Colonic mucosa (tissue), 4 donors: ENCODE results near the gene PTPRM. TPM values are rescaled to one million over a fixed set of nuclear protein-coding genes. Genes with fewer than 3 reads are reported as not detected.

Experiments
- DNase-seq: peaks from one replicate; pipeline ENCODE4 v3.0.0-alpha.2; 2020
- H3K27ac ChIP-seq: fragments of 200-600 bp; one replicate; pipeline ENCODE4 v1.8.0; 2021
- H3K27me3 ChIP-seq: fragments of 200-600 bp; one replicate; pipeline ENCODE4 v1.8.0; 2021
- H3K36me3 ChIP-seq: fragments of 200-600 bp; one replicate; pipeline ENCODE4 v1.8.0; 2021
- H3K4me1 ChIP-seq: fragments of 200-600 bp; one replicate; pipeline ENCODE4 v1.8.0; 2021; ENCODE audit warnings: mild to moderate bottlenecking
- H3K4me3 ChIP-seq: fragments of 200-600 bp; one replicate; pipeline ENCODE4 v1.8.0; 2021
- H3K9ac ChIP-seq, 2 donors: one replicate each; pipeline ENCODE4 v1.7.0; 2013; ENCODE audit warnings: control low read depth in 2 of 2, low read depth in 2 of 2, low read length in 2 of 2
- H3K9me3 ChIP-seq: fragments of 200-600 bp; one replicate; pipeline ENCODE4 v1.8.0; 2021
- CTCF ChIP-seq: fragments of 200-600 bp; IDR thresholded peaks from one replicate; pipeline ENCODE4 v1.8.0; 2022; ENCODE audit warnings: antibody characterized with exemption, mild to moderate bottlenecking
- intact Hi-C: fragments of 100-400 bp; cut with DNase I; formaldehyde crosslinking; loops from one replicate; pipeline ENCODE4 v1.14.1; 2022
- total RNA-seq, 2 donors: library from RNA; stranded (reverse); fragmentation: NEBNext Ultra II Directional in 1 of 2; extraction: Animal tissue kit (Norgen Biotek cat#: 25700) in 1 of 2; gene quantifications; one replicate each; pipeline ENCODE4 v1.2.1, GENCODE V29; 2021
- donor health status: healthy.
- donor health status: DM: no; HTN: no; CAD: no.
- donor health status: DM: no; HTN: no; CAD: no.

PTPRM gene
- total RNA-seq, 2 donors from 2014 or later = 8.1 to 13.9 TPM

GRCh38 chr18:8357320-8357719, 790.2 kb downstream of the PTPRM start:
- intact Hi-C loops = no loop called here

GRCh38 chr18:8358033-8358765, 791.1 kb downstream of the PTPRM start:
- H3K36me3 ChIP-seq = no peaks in the 10 kb centered on the region
- H3K9me3 ChIP-seq = no peaks in the 10 kb centered on the region
- H3K27ac ChIP-seq = no peak overlapping the region
- DNase-seq = no peak
- no peaks in the 10 kb centered on the region for H3K27me3 ChIP-seq
- no peak for TF ChIP-seq CTCF
- intact Hi-C loops = no loop called here
- H3K9ac ChIP-seq = no peak overlapping the region
- no peak overlapping the region for H3K4me3 ChIP-seq
- no peaks in the 10 kb centered on the region for H3K4me1 ChIP-seq

More at GRCh38 chr18:8357320-8357719, 790.2 kb downstream of the PTPRM start:
- Histone ChIP-seq H3K36me3 (no peaks in the 10 kb centered on the region), H3K27ac (no peak overlapping the region), H3K4me1 (no peaks in the 10 kb centered on the region), H3K27me3 (no peaks in the 10 kb centered on the region), H3K4me3 (no peak overlapping the region), H3K9ac (no peak overlapping the region), H3K9me3 (no peaks in the 10 kb centered on the region)
- TF ChIP-seq CTCF = no peak
- DNase-seq = no peak

GRCh38 chr18:8359076-8359475, 792.0 kb downstream of the PTPRM start:
- Histone ChIP-seq H3K9ac (no peak overlapping the region), H3K36me3 (no peaks in the 10 kb centered on the region), H3K27ac (no peak overlapping the region), H3K9me3 (no peaks in the 10 kb centered on the region), H3K4me1 (no peaks in the 10 kb centered on the region), H3K4me3 (no peak overlapping the region), H3K27me3 (no peaks in the 10 kb centered on the region)
- no peak for TF ChIP-seq CTCF
- DNase-seq = no peak
- intact Hi-C loops = no loop called here

- Histone ChIP-seq H3K27ac (no peak overlapping the region), H3K36me3 (no peaks in the 10 kb centered on the region), H3K27me3 (no peaks in the 10 kb centered on the region), H3K4me3 (no peak overlapping the region), H3K9ac (no peak overlapping the region), H3K4me1 (no peaks in the 10 kb centered on the region), H3K9me3 (no peaks in the 10 kb centered on the region)
- DNase-seq = no peak
- intact Hi-C loops = no loop called here
- no peak for TF ChIP-seq CTCF
These were observed 792.4 kb downstream of the PTPRM start for GRCh38 chr18:8359481-8359880.

GRCh38 chr18:8361941-8362471, 794.9 kb downstream of the PTPRM start:
- intact Hi-C loops = no loop called here
- DNase-seq = no peak
- Histone ChIP-seq H3K4me1 (no peaks in the 10 kb centered on the region), H3K27ac (no peak overlapping the region), H3K27me3 (no peaks in the 10 kb centered on the region), H3K9me3 (no peaks in the 10 kb centered on the region), H3K4me3 (no peak overlapping the region), H3K9ac (no peak overlapping the region), H3K36me3 (no peaks in the 10 kb centered on the region)
- no peak for TF ChIP-seq CTCF
